GM12864 (cell line): Measurements from ENCODE around the gene TLR7.

Experiments used
- DNase-seq: peaks from one replicate; pipeline ENCODE4 v3.0.0-alpha.2; 2011; ENCODE audit warnings: low read depth
- H3K4me3 ChIP-seq: 2 replicates; pipeline ENCODE4 v1.5.1; 2011; ENCODE audit warnings: mild to moderate bottlenecking, low read depth, low read length, control low read depth
- CTCF ChIP-seq: IDR thresholded peaks from 2 replicates; pipeline ENCODE4 v1.5.1; 2011; ENCODE audit warnings: low read depth, mild to moderate bottlenecking, moderate library complexity, low read length, control low read depth, inconsistent platforms; ENCODE audit errors: missing control alignments

Gene TLR7

GRCh38 chrX:12843061-12843667 lies 23.7 kb upstream of the TLR7 start:
- no peak for DNase-seq
- peak overlapping the region; percentile 29; the same call in 1 of the 2 replicates for H3K4me3 ChIP-seq
- TF ChIP-seq CTCF, result no peak

GRCh38 chrX:12843668-12844279 lies 23.1 kb upstream of the TLR7 start:
- DNase-seq, result peak; percentile 69
- H3K4me3 ChIP-seq, result peak overlapping the region; percentile 29; the same call in 1 of the 2 replicates
- no peak for TF ChIP-seq CTCF

- no peak for TF ChIP-seq CTCF
- H3K4me3 ChIP-seq, result no peak overlapping the region; the same call in 1 of the 2 replicates
- no peak for DNase-seq
These were observed 22.6 kb upstream of the TLR7 start for GRCh38 chrX:12844319-12844718.

GRCh38 chrX:12865359-12865758 lies 1.5 kb upstream of the TLR7 start:
- TF ChIP-seq CTCF, result no peak
- no peak for DNase-seq
- no peak overlapping the region for H3K4me3 ChIP-seq

GRCh38 chrX:12867685-12868084 lies 813 bp downstream of the TLR7 start:
- H3K4me3 ChIP-seq, result peak overlapping the region; percentile 51
- no peak for TF ChIP-seq CTCF
- DNase-seq, result no peak

GRCh38 chrX:12868747-12869146 lies 1.9 kb downstream of the TLR7 start:
- H3K4me3 ChIP-seq, result peak overlapping the region; percentile 51
- DNase-seq, result peak; percentile 37
- TF ChIP-seq CTCF, result no peak

GRCh38 chrX:12871257-12871656 lies 4.4 kb downstream of the TLR7 start:
- H3K4me3 ChIP-seq, result peak overlapping the region; percentile 22
- TF ChIP-seq CTCF, result no peak
- DNase-seq, result no peak
